Fibroblast of gingiva (primary cell): ENCODE measurements around the gene GRIN2A.
A peak's percentile ranks its signal among the peaks of the same experiment; 100 is the strongest.

Experiments
- DNase-seq: peaks from one replicate; pipeline ENCODE4 v3.0.0-alpha.2; 2011; ENCODE audit warnings: low read depth

Gene GRIN2A

GRCh38 chr16:10130538-10130937 lies 51.7 kb downstream of the GRIN2A start:
- no peak for DNase-seq

DNA sequence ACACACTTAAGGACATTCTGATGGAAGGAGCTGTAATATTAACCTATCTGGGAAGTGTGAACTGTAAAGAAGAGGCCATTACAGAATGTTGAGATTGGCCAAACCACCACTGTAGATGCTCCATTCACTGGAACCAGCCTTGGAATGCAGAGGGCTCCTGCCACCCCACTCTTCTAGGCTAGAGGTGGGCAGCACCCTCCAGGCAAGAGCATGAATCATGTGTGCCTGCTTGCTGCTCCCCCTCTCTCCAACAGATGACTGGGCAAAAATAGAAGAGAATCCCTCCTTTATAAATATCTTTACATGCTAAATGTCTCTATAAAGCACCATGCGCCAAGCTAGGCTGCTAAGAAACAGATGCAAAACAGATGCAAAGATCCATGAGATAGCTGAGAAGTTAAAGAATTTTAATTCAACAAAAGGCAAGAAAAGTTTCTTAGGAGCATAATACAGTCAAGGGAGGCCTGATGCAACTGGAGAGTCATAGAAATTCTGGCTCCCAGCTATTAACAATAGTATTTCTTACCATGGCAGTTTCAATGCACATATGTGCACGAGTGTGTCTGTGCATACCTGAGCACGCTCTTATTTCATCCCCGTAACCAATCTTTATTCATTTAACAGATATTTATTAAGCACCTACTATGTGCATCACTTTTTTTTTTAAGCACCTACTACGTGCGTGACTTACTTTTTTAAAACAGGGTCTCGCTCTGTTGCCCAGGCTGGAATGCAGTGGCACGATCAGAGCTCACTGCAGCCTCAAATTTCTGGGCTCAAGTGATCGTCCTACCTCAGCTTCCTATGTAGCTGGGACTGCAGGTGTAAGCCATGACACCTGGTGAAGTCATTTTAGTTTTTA lies 53.6 kb downstream of the GRIN2A start:
- DNase-seq: no peak

DNA sequence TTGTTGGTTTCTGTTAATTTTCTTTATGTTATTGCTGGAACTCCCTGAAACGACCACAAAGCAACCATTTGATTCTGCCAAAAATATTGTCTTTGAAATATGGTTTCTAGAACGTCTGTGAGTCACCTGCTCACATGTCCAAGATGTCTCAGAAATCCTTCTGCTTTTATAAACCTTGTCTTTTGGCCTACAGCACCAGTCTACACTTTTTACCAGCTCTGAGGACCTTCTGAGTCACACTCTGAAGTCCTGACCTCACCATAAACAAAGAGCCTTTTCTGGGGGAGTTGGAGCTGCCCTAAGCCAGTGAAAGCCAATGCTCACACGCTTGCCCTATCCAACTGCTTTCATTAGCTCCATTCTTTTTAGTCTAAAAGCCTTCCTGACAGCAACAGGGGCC lies 55.5 kb downstream of the GRIN2A start:
- peak; percentile 23 for DNase-seq

- DNase-seq: no peak
These were observed 59.1 kb downstream of the GRIN2A start for GRCh38 chr16:10123141-10123540.

GRCh38 chr16:10122546-10122945 lies 59.7 kb downstream of the GRIN2A start:
- DNase-seq: no peak

GRCh38 chr16:10121897-10122425 lies 60.3 kb downstream of the GRIN2A start:
- no peak for DNase-seq

DNA sequence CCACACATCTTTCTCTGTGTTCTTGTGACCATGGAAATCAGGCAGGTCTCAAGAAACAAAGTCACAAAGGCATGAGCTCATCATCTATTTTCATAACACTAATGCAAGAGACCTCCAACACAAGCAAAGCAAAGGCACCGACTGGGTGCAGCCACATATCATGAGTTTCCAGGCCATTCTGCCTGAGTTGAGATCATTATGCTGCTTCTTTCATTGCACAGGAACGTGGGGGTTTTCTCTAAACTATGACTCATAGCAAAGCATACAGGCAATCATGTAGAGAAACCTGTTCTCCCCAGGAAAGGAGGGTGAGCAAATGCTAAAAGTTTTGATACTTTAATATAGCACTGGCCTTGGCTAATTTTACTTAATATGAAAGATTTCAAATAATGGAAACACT lies 60.7 kb downstream of the GRIN2A start:
- DNase-seq: peak; percentile 5

DNA sequence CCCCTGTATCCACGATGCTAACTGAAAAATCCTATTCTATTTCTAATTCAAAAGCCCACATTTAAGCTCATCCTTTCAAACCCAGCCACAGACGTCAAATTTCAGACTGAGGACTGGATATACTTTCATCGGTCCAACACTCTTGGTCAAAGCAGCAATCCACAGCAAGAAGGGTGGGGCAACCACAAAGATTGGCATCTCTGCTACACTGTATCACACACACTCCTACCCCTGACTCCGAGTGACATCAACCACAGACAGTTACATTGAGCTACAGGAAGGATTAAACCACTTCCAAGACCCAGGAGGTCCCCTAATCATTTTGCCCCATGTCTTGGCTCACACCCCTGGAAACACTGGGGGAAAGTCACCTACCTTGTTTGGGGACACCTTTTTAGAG lies 61.3 kb downstream of the GRIN2A start:
- no peak for DNase-seq

DNA sequence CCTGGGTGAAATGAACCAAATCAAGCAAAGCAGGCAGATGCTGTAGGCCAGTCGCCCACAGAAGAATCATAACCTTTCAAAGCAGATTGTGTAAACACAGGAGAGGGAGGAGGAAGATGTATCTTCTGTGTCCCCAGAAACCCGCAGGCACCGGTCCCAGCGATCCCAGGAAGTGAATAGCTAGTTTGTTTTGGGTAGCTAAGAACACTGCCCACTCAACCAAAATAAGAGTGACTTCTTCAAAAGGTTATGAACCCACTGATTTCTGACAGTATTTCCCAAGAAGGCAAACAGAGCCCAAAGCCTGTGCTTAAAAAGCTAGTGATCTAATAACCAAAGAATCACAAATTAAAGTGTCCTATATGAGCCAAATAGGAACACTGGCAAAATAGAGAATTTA lies 67.8 kb downstream of the GRIN2A start:
- peak; percentile 63 for DNase-seq

DNA sequence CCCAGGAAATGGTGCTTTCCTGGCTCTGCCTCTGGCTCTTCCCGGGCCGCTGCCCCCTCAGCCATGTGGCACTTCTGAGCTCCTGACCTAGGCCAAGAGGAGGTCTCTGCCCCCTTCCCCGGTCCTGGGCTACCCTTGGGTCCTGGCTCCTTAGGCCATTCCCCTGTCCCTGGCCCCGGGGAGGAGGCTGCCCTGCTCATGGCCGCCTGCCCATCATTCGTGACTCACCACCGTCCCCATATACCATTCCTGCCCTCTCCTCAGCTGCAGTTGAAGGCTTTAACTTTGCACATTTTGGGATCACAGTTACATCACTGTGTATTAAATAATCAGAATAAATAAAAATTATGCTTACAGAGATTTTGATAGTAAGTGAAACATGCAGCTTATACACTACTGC lies 69.0 kb downstream of the GRIN2A start:
- DNase-seq: no peak

- DNase-seq: no peak
These were observed 70.2 kb downstream of the GRIN2A start for GRCh38 chr16:10112021-10112420.

GRCh38 chr16:10111156-10111761 lies 71.0 kb downstream of the GRIN2A start:
- no peak for DNase-seq

DNA sequence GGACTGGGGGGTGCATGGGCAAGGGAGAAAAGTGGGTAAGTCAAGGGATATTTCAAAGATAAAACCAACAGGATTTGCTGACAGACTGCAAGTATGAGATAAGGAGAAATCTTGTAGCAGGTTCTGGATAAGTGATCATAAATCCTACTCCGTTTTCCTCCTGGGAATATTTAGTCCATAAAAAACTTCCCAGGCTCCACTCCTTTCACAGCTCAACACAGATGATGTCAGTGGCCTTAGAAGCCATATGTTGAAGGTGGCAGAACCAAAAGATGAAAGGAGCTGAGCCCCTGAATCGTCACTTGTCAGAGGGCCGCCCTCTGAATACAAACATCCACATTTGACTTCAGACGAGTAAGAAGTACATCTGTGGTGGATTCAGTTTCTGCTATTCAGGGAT lies 71.7 kb downstream of the GRIN2A start:
- DNase-seq: no peak

GRCh38 chr16:10107081-10107480 lies 75.1 kb downstream of the GRIN2A start:
- DNase-seq: peak; percentile 21

GRCh38 chr16:10103700-10104099 lies 78.5 kb downstream of the GRIN2A start:
- no peak for DNase-seq

DNA sequence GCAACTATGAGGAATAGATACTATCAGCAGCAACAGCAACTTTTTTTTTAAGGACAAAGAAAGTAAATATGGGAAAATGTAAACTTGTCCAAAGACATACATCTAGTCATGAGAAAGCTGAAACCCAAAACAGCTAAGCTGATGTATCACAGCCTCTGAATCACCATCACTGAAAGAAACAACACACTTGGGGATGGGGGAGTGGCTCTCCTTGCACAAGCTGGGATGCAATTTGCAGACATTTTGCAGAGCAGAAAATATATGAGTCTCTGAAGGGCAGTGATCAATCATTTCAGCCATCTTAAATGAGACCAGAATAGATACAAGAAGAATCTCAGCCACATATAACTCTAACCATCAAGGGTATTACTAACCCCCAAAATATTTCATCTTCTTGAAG lies 79.1 kb downstream of the GRIN2A start:
- no peak for DNase-seq

DNA sequence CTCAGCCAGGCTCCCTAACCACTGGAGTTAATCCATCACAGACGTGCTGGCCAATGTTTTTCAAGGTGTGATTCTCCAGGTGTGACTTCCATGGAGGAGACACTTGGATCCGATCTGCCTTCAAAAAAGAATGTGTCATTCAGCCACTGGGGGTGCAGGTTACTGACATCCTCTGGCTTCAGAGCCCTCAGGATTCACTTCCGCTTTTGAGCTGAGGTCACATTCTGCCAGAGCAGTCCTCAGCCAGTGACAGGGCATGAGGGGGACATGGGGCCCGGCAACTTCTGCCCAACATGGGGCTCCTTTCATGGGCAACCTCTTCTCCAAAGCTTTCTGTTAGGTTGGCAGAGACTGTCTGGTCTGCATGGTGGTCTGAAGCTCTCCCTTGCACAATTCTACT lies 81.4 kb downstream of the GRIN2A start:
- DNase-seq: no peak

- DNase-seq: no peak
These were observed 83.2 kb downstream of the GRIN2A start for GRCh38 chr16:10098991-10099390.

DNA sequence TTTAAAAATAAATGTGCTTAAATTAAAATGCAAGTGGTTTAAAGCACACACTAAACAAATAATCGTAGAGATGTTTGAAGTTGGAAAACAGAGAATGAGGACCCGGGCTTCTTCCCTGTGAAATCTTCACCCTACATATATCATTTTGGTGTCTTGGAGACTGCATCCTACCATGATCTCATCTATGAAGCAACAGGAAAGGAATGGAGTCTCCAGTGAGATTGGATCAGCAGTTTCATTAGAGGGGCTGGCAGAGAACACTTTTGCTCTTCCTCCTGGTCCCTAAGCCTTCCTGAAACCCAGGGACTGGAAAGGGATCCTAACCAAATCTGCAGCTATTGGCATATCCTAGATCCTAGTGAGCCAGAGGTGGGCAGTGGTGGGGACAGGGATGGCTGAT lies 85.0 kb downstream of the GRIN2A start:
- no peak for DNase-seq

DNA sequence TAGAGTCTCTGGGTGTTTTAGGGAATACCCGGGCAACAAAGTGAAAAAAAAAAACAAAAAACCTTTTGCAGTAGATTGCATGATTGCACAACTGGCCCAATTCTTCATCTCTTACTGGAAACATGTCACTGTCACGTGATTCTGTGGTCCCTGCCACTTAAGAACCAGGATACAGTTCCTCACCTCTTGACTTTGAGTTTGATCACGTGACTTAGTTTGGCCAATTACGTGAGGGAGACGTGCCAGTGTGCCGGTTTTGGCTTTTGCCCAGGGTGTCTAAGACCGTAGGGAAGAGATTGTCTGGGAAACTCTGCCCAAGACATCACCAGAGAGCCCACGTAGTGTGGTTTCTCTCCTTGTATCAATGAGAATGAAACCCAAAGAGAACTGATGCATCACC lies 88.7 kb downstream of the GRIN2A start:
- DNase-seq: peak; percentile 54

GRCh38 chr16:10090816-10091215 lies 91.4 kb downstream of the GRIN2A start:
- peak; percentile 65 for DNase-seq

DNA sequence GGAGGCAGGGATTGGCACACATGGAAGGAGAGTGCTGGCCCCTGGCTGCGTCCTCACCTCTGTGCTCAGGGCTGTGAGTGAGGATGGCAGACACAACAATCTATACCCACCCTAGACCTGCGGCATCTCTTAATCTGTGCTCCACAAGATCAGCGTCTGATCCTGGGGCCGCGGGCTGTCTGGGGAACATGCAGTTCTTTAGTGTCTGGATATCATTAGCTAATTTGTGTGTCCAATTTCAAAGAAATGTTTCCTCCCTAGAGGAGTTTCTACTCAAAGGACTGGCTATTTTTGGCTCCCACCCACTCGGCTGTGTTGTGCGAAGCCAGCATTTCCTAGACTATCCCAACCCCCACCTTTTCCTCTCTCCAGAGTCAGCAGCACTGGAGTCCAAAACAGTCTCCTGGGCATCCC lies 93.8 kb downstream of the GRIN2A start:
- peak; percentile 55 for DNase-seq

GRCh38 chr16:10087151-10087550 lies 95.1 kb downstream of the GRIN2A start:
- DNase-seq: no peak
